CD4-positive, alpha-beta T cell (primary cell): Measurements from ENCODE around the gene CDC5L. TPM values are rescaled to one million over a fixed set of nuclear protein-coding genes. Genes with fewer than 3 reads are reported as not detected.

Experiments
- ATAC-seq: fragments of 200-7000 bp; cut with Tn5 transposase; one replicate; pipeline ENCODE4 v1.10.0; 2022; ENCODE audit warnings: mild to moderate bottlenecking; ENCODE audit not compliant: poor library complexity
- CTCF ChIA-PET: fragments of 350-600 bp; sonication (Branson Sonifier 250); formaldehyde crosslinking; loops from one replicate; lab custom pipeline; 2021; ENCODE audit warnings: antibody characterized with exemption, inconsistent platforms; lab: Charles Lee
- POLR2A ChIA-PET: fragments of 350-600 bp; sonication (Branson Sonifier 250); formaldehyde crosslinking; loops from one replicate; lab custom pipeline; 2021; ENCODE audit warnings: antibody characterized with exemption, inconsistent platforms; lab: Charles Lee
- DNase-seq, 14 experiments: peaks; one replicate each; pipeline ENCODE4 v3.0.0-alpha.2; 2013 to 2020; ENCODE audit warnings: mixed read lengths in 2 of 14
- H3K27ac ChIP-seq, 2 donors: one replicate each; pipeline versions ENCODE4 v1.5.1 to v1.7.0; 2013; ENCODE audit warnings: low read length in 2 of 2, low read depth in 1 of 2, mild to moderate bottlenecking in 1 of 2
- H3K27me3 ChIP-seq, 2 experiments: 1 replicate in 1 of 2; 2 replicates in 1 of 2; pipeline versions ENCODE4 v1.6.1 to v1.7.0; 2013; ENCODE audit warnings: low read length in 2 of 2, control low read depth in 1 of 2, mild to moderate bottlenecking in 1 of 2, moderate library complexity in 1 of 2; ENCODE audit not compliant: insufficient read depth in 2 of 2, control insufficient read depth in 1 of 2
- H3K36me3 ChIP-seq: one replicate; pipeline ENCODE4 v1.6.1; 2013; ENCODE audit warnings: low read length, control low read depth; ENCODE audit not compliant: insufficient read depth
- H3K4me1 ChIP-seq: one replicate; pipeline ENCODE4 v1.6.1; 2013; ENCODE audit warnings: low read length, control low read depth; ENCODE audit not compliant: insufficient read depth
- H3K4me3 ChIP-seq: one replicate; pipeline ENCODE4 v1.5.1; 2013; ENCODE audit warnings: mild to moderate bottlenecking, low read length, moderate library complexity
- H3K9me3 ChIP-seq, 2 experiments: 1 replicate in 1 of 2; 2 replicates in 1 of 2; pipeline versions ENCODE4 v1.6.1 to v1.7.0; 2013; ENCODE audit warnings: low read length in 2 of 2, mild to moderate bottlenecking in 2 of 2, control low read depth in 1 of 2, moderate library complexity in 1 of 2; ENCODE audit not compliant: control insufficient read depth in 1 of 2, insufficient read depth in 1 of 2
- H3K27ac Mint-ChIP-seq: one replicate; pipeline ENCODE4 v1.8.0; 2020; ENCODE audit warnings: mixed read lengths
- H3K27me3 Mint-ChIP-seq: one replicate; pipeline ENCODE4 v1.8.0; 2021; ENCODE audit warnings: mixed read lengths
- H3K36me3 Mint-ChIP-seq: one replicate; pipeline ENCODE4 v1.8.0; 2021; ENCODE audit warnings: low read depth, mixed read lengths
- H3K4me1 Mint-ChIP-seq: one replicate; pipeline ENCODE4 v1.8.0; 2021; ENCODE audit warnings: low read depth, mixed read lengths
- H3K4me3 Mint-ChIP-seq: one replicate; pipeline ENCODE4 v1.8.0; 2020; ENCODE audit warnings: mild to moderate bottlenecking, mixed read lengths
- H3K9me3 Mint-ChIP-seq: one replicate; pipeline ENCODE4 v1.8.0; 2020; ENCODE audit warnings: mixed read lengths
- intact Hi-C, 2 experiments: fragments of 100-400 bp; cut with DNase I in 1 of 2; cut with micrococcal nuclease in 1 of 2; formaldehyde crosslinking; loops; one replicate each; pipeline versions ENCODE4 v1.15.1 to v1.9.0; 2023 to 2025; cut with DNase I, micrococcal nuclease
- total RNA-seq, 174 experiments: library from RNA in 2 of 174; stranded (reverse) in 2 of 174; gene quantifications; one replicate each; pipeline ENCODE4 v1.2.3 and lab custom pipeline; 2021 to 2026
- TF ChIP-seq, protein P1 (sequence below): fragments of 200-600 bp; IDR thresholded peaks from one replicate; pipeline ENCODE4 v1.8.0; 2022; ENCODE audit warnings: antibody characterized with exemption, mild to moderate bottlenecking

CDC5L gene
- total RNA-seq, 2 experiments from 2014 or later, result 18.9 to 19.9 TPM

DNA sequence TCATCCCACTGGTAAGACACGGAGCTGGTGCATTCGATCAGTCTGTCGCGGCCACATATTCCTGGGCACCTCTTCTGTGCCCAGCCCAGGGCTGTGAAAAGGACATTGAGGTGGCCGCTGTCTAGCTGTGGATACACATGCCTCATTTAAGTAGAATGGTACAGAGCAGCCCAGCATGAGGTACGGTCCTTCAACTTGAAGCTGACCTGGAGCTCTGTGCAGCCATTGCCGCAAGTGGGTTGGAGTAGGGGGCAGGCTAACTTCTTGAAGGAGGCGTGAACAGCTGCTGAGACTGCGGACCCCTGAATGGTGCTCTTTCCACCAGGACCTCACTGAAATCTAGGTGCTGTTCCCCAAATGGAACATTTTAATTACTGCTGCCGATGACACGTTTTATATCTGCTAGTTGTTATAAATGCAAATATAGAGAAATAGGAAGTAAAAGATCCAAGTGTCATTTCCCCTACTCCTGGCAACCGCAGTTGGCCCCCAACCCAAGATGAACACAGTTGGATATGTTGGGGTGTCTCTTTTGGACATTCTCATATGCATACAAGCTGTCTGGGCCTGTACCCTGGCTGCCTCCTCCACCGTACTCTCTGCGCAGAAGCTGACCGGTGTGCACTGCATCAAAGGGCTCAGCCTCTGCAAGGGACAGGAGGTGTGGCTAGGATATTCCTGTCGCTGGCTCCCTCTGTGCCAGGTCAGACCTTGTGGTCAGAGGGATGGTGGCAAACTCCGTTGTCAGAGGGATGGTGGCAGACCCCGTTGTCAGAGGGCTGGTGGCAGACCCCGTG is 86.1 kb downstream of the CDC5L start:
- Histone ChIP-seq H3K4me3 (no peak overlapping the region), H3K9me3 (no peaks in the 10 kb centered on the region), H3K36me3 (no peaks in the 10 kb centered on the region), H3K27ac (no peak overlapping the region), H3K4me1 (peaks cover 12% of the 10 kb centered on the region), H3K27me3 (peaks cover 0 to 5% of the 10 kb centered on the region in 2 experiments)
- Mint-ChIP-seq H3K36me3 (no peaks in the 10 kb centered on the region), H3K27me3 (no peaks in the 10 kb centered on the region), H3K4me3 (no peak overlapping the region), H3K27ac (no peak overlapping the region), H3K4me1 (peaks cover 5% of the 10 kb centered on the region), H3K9me3 (no peaks in the 10 kb centered on the region)
- ChIA-PET CTCF (no interaction called here), POLR2A (no interaction called here)
- TF ChIP-seq, protein P1, sequence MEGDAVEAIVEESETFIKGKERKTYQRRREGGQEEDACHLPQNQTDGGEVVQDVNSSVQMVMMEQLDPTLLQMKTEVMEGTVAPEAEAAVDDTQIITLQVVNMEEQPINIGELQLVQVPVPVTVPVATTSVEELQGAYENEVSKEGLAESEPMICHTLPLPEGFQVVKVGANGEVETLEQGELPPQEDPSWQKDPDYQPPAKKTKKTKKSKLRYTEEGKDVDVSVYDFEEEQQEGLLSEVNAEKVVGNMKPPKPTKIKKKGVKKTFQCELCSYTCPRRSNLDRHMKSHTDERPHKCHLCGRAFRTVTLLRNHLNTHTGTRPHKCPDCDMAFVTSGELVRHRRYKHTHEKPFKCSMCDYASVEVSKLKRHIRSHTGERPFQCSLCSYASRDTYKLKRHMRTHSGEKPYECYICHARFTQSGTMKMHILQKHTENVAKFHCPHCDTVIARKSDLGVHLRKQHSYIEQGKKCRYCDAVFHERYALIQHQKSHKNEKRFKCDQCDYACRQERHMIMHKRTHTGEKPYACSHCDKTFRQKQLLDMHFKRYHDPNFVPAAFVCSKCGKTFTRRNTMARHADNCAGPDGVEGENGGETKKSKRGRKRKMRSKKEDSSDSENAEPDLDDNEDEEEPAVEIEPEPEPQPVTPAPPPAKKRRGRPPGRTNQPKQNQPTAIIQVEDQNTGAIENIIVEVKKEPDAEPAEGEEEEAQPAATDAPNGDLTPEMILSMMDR, result no peak
- intact Hi-C loops, result loop anchor here (2.0 to 10.0 kb wide), 4 partner anchors 181 to 1937 kb away; no protein-coding TSS in a partner anchor
- ATAC-seq, result no peak
- no peak for DNase-seq

DNA sequence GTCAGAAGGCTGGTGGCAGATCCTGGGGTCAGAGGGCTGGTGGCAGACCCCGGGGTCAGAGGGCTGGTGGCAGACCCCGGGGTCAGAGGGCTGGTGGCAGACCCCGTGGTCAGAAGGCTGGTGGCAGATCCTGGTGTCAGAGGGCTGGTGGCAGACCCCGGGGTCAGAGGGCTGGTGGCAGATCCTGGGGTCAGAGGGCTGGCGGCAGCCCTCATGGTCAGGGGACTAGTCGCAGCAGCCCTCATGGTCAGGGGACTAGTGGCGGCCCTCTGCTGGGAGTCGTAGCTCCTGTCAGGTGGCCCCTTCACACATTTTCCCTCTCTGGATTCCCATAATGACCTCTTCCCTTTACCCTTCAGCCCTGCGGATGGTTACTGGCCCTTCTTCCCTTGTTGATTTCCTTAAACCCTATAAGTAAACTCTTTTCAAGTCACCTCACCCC is 86.7 kb downstream of the CDC5L start:
- Mint-ChIP-seq H3K9me3 (no peaks in the 10 kb centered on the region), H3K27ac (no peak overlapping the region), H3K4me1 (peaks cover 5% of the 10 kb centered on the region), H3K4me3 (no peak overlapping the region), H3K36me3 (no peaks in the 10 kb centered on the region), H3K27me3 (no peaks in the 10 kb centered on the region)
- no peak for ATAC-seq
- Histone ChIP-seq H3K4me1 (peaks cover 12% of the 10 kb centered on the region), H3K27ac (no peak overlapping the region), H3K4me3 (no peak overlapping the region), H3K36me3 (no peaks in the 10 kb centered on the region), H3K9me3 (no peaks in the 10 kb centered on the region), H3K27me3 (peaks cover 0 to 5% of the 10 kb centered on the region in 2 experiments)
- TF ChIP-seq, protein P1, result no peak
- POLR2A ChIA-PET, result no interaction called here
- no peak for DNase-seq
- CTCF ChIA-PET, result interaction anchor here (1.8 kb wide), 1 partner anchor 14 kb away, joined by 5 read pairs; no protein-coding TSS in a partner anchor
- intact Hi-C loops, result loop anchor here (2.0 to 10.0 kb wide), 4 partner anchors 181 to 1937 kb away; no protein-coding TSS in a partner anchor

DNA sequence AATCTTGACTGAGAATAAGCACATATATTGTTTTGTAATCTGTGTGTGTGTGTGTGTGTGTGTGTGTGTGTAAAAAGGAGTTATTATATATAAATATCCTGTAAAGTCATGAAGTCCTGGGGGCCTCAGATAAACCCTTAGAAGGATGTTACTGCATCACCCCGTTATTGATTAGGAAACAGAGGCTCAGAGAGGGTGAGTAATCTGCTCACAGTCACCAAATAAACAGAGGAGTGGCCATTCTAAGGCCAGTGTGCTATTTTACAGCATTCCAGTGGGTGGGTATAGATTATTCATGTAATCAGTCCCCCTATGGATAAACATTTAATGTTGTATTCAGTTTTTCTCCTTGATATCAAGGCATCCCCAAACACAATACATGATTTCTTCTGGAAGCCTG is 87.1 kb downstream of the CDC5L start:
- ATAC-seq (no peak), DNase-seq (no peak)
- ChIA-PET CTCF (interaction anchor here (1.7 to 2.4 kb wide), 4 partner anchors 9 to 1448 kb away, joined by 5 to 11 read pairs (median 8); no protein-coding TSS in a partner anchor), POLR2A (no interaction called here)
- TF ChIP-seq, protein P1, result no peak
- no peaks in the 10 kb centered on the region for H3K9me3 Mint-ChIP-seq
- Histone ChIP-seq H3K27ac (no peak overlapping the region), H3K4me3 (no peak overlapping the region), H3K36me3 (no peaks in the 10 kb centered on the region), H3K27me3 (peaks cover 0 to 5% of the 10 kb centered on the region in 2 experiments), H3K9me3 (no peaks in the 10 kb centered on the region), H3K4me1 (peaks cover 11% of the 10 kb centered on the region)
- H3K4me3 Mint-ChIP-seq, result no peak overlapping the region
- H3K27me3 Mint-ChIP-seq, result no peaks in the 10 kb centered on the region
- intact Hi-C loops, result loop anchor here (1.0 to 10.0 kb wide), 7 partner anchors 180 to 1936 kb away; no protein-coding TSS in a partner anchor
- H3K27ac Mint-ChIP-seq, result no peak overlapping the region
- no peaks in the 10 kb centered on the region for H3K36me3 Mint-ChIP-seq
- H3K4me1 Mint-ChIP-seq, result peaks cover 5% of the 10 kb centered on the region
